Stomach (tissue), 9 donors: ENCODE results near the gene HOXC12. TPM values are rescaled to one million over a fixed set of nuclear protein-coding genes. Genes with fewer than 3 reads are reported as not detected.

Experiments used
- DNase-seq, 2 donors: peaks; one replicate each; pipeline versions ENCODE4 v3.0.0 to v3.0.0-alpha.2; 2013 to 2019
- H3K27ac ChIP-seq, 5 donors: fragments of 200-600 bp in 4 of 5; sonication (generic) in 4 of 5; one replicate each; pipeline ENCODE4 v1.5.1; 2013 to 2019; ENCODE audit warnings: mild to moderate bottlenecking in 1 of 5, moderate library complexity in 1 of 5
- H3K27me3 ChIP-seq, 3 donors: fragments of 200-600 bp; sonication (generic); one replicate each; pipeline ENCODE4 v1.5.1; 2017 to 2019; ENCODE audit warnings: mixed run types in 1 of 3
- H3K36me3 ChIP-seq, 4 donors: fragments of 200-600 bp; sonication (generic); 1 replicate in 3 of 4; 2 replicates in 1 of 4; pipeline ENCODE4 v1.5.1; 2016 to 2019
- H3K4me1 ChIP-seq, 4 donors: fragments of 200-600 bp; sonication (generic); one replicate each; pipeline ENCODE4 v1.5.1; 2016 to 2019
- H3K4me3 ChIP-seq, 4 donors: fragments of 200-600 bp; sonication (generic) in 3 of 4; one replicate each; pipeline ENCODE4 v1.5.1; 2016 to 2019; ENCODE audit warnings: mild to moderate bottlenecking in 1 of 4
- H3K9me3 ChIP-seq, 4 donors: fragments of 200-600 bp; sonication (generic); one replicate each; pipeline ENCODE4 v1.5.1; 2016 to 2019
- CTCF ChIP-seq, 7 experiments: fragments of 450-650 bp in 4 of 7; fragments of 200-600 bp in 3 of 7; sonication (generic) in 3 of 7; IDR thresholded peaks; one replicate each; pipeline ENCODE4 v1.5.1; 2016 to 2019; ENCODE audit warnings: antibody characterized with exemption in 7 of 7, control low read depth in 2 of 7, mild to moderate bottlenecking in 1 of 7
- EP300 ChIP-seq: sonication (generic); formaldehyde crosslinking; IDR thresholded peaks from one replicate; pipeline ENCODE4 v1.6.1; 2017; ENCODE audit warnings: antibody characterized with exemption
- POLR2A ChIP-seq, 4 donors: fragments of 450-650 bp; IDR thresholded peaks; one replicate each; pipeline ENCODE4 v1.6.1; 2016; ENCODE audit warnings: antibody characterized with exemption in 4 of 4, control low read depth in 2 of 4, mild to moderate bottlenecking in 1 of 4, moderate library complexity in 1 of 4
- POLR2AphosphoS5 ChIP-seq, 3 donors: sonication (generic); formaldehyde crosslinking; IDR thresholded peaks; one replicate each; pipeline ENCODE4 v1.6.1; 2016; ENCODE audit warnings: antibody characterized with exemption in 3 of 3
- WGBS, 5 donors: extraction: QIAGEN DNeasy Blood & Tissue Kit in 3 of 5; methylation state at CpG; one replicate each; pipeline versions ENCODE4 v1.1.5 to v1.1.7; 2013 to 2018; 5-methylcytosine and 5-hydroxymethylcytosine counted together
- intact Hi-C: fragments of 100-400 bp; cut with DNase I; formaldehyde crosslinking; loops from one replicate; pipeline ENCODE4 v1.15.1; 2023; ENCODE audit warnings: low total_unique reads
- polyA plus RNA-seq, 3 donors: library from polyadenylated mRNA; stranded (reverse); fragments of 200-250 nt; gene quantifications; one replicate each; pipeline ENCODE4 v1.2.3, GENCODE V29; 2013
- total RNA-seq, 5 donors: library from RNA; depleted of rRNA; stranded (reverse); fragments of >200 nt; gene quantifications; one replicate each; pipeline versions ENCODE4 v1.1.0 to v1.2.3, GENCODE V29; 2014 to 2016
- donor health status: healthy with polysubstance abuse.
- donor health status: Bipolar disorder and iron deficiency.
- donor health status: healthy.

Gene HOXC12
- total and polyA plus RNA-seq, 8 donors: not detected

DNA sequence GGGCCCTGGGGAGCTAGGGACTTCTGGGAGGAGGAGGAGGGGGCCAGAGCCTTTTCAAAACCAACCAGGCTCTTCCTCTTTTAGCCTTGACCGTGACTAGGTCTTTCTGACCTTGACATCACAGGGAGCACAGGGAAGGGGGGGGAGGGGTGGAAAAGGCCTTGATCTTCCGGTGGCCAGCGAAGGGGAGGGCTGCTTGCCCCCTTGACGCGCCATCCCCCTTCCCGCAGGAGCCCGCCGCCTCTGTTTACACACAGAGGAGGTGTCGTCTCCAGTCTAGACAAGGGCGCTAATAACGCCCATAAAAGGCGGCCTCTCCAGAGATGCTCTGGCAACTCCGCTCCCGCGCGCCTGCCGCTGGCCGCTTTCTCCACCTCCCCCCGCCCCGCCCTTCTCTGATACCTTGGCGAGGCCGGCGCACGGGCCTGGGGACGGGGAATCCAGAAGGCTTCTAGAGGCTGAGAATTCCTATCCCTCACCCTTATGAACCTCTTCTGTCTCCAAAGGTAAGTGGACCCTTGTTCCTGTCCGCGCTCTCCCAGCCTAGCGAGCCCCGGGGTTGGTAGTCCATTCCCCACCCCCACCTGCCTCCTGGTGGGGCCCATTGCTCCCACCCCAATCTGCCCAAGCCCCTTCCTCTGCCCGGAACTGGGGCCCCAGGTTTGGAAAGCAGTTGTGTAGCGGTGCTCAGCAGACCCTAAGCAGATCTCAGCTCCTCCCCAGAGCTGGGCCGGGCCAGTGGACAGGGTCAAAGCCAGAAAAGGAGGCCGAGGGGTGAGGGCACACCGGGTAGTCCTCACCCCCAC, 4.9 kb upstream of the HOXC12 start:
- WGBS, 5 donors: 0 to 5% (median 4%) methylated on average over 10 to 34 of the region's 34 CpGs
- H3K4me3 ChIP-seq: no peak overlapping the region
- intact Hi-C loops: no loop called here
- peaks cover 0 to 3% (median 0%) of the 10 kb centered on the region in 4 donors for H3K9me3 ChIP-seq
- no peak for DNase-seq
- no peak overlapping the region for H3K27ac ChIP-seq
- H3K27me3 ChIP-seq: peaks cover 61 to 100% (median 98%) of the 10 kb centered on the region in 3 donors
- TF ChIP-seq POLR2A (IDR thresholded peaks at IDR 0.05): no peak
- TF ChIP-seq EP300: no peak
- TF ChIP-seq POLR2AphosphoS5 (IDR thresholded peaks at IDR 0.05): no peak
- no peak for TF ChIP-seq CTCF (IDR thresholded peaks at IDR 0.05)
- peaks cover 2 to 40% (median 17%) of the 10 kb centered on the region in 4 donors for H3K4me1 ChIP-seq
- no peaks in the 10 kb centered on the region for H3K36me3 ChIP-seq

- intact Hi-C loops: no loop called here
- Histone ChIP-seq H3K9me3 (peaks cover 0 to 9% (median 0%) of the 10 kb centered on the region in 4 donors), H3K36me3 (no peaks in the 10 kb centered on the region), H3K27ac (no peak overlapping the region), H3K4me1 (peaks cover 8 to 41% (median 18%) of the 10 kb centered on the region in 4 donors), H3K27me3 (peaks cover 62 to 100% (median 98%) of the 10 kb centered on the region in 3 donors), H3K4me3 (no peak overlapping the region)
- DNase-seq: no peak
- no peak for TF ChIP-seq POLR2A (IDR thresholded peaks at IDR 0.05)
- TF ChIP-seq CTCF (IDR thresholded peaks at IDR 0.05): no peak
- TF ChIP-seq POLR2AphosphoS5 (IDR thresholded peaks at IDR 0.05): no peak
- TF ChIP-seq EP300: no peak
- 3 to 8% (median 4%) methylated on average over 10 of the region's 10 CpGs for WGBS, 5 donors
These were observed 4.3 kb upstream of the HOXC12 start for GRCh38 chr12:53950437-53950773.

DNA sequence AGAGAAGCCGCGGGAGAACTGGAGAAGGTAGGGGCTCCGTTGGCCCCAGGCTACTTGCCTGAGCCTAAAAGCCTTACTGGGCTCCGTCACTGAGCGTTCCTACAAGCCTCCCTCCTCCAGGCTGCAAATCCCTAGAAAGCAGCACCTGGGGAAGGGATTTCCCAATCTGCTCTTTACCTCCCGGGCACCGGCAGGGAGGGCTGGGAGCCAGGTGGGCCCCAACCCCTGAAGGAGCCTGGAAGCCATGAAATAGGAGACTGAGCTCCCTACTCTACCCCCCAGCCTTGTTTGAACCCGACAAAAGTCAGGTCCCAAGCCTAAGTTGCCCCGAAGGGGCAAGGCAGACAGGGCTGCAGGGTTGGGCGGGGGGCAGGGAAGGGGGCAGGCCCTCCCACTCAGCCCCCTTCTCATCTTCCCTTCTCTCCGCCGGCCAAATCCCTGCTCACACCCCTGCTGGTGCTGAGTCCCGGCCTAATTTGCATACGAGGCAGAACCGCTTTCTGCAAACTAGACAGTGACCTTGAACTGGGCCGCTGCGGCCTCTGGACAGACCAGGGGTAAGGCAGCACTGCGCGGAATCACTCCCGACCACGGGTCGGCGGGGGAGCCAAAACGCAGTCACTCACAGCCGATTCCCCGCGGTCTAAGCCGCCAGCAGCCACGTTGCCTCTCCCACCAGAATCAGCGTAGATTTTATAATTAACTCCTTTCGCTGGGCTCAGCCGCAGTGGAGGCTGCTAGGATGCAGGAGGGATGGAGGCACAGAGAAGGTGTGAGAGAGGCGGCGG, 3.7 kb upstream of the HOXC12 start:
- Histone ChIP-seq H3K4me1 (peaks cover 8 to 45% (median 18%) of the 10 kb centered on the region in 4 donors), H3K27ac (no peak overlapping the region), H3K4me3 (no peak overlapping the region), H3K27me3 (peaks cover 62 to 100% (median 98%) of the 10 kb centered on the region in 3 donors), H3K9me3 (peaks cover 0 to 10% (median 0%) of the 10 kb centered on the region in 4 donors), H3K36me3 (no peaks in the 10 kb centered on the region)
- no peak for DNase-seq
- TF ChIP-seq CTCF (IDR thresholded peaks at IDR 0.05) (no peak), POLR2AphosphoS5 (IDR thresholded peaks at IDR 0.05) (no peak), POLR2A (IDR thresholded peaks at IDR 0.05) (no peak), EP300 (no peak)
- intact Hi-C loops: no loop called here
- 3 to 11% (median 5%) methylated on average over 20 to 34 of the region's 34 CpGs for WGBS, 5 donors

DNA sequence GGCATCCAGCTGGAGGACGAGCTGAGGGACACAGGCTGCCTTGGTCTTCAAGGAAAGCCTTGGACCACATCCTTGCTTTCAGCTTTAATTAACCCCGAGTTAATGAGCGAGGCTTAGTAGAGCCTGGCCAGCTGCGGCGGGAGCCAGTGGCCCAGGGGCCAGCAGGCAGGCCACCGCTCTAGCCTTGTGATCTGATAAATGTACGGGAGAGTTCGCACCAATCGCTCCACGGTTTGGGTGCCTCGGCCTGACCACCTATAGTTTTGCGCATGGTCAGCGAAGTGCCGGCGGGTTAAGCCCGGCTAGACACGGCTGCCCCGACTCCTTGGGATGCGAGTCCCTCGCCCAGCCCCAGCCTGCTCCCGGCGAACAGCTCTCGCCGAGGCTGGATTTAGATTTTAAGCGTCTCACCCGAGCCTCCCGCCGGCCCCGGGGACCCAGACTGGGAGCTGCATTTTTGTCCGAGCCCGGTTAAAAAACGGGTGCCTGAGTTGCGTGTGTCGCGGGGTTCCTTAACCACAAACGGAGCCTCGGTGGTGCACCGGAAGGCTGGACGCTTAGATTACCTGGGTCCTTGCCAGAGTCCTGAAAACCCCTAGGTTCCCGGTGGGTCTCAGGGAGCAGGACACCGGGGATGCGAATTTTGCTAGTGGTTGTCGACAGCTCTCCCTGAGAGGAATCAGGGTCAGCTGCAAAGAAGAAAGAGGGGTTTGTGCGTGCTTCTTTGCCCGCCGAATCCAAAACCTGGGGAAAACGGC, 2.9 kb upstream of the HOXC12 start:
- 4 to 9% (median 5%) methylated on average over 31 to 47 of the region's 47 CpGs for WGBS, 5 donors
- Histone ChIP-seq H3K27ac (no peak overlapping the region), H3K9me3 (peaks cover 0 to 10% (median 0%) of the 10 kb centered on the region in 4 donors), H3K27me3 (peaks cover 69 to 100% (median 98%) of the 10 kb centered on the region in 3 donors), H3K4me3 (no peak overlapping the region), H3K36me3 (no peaks in the 10 kb centered on the region), H3K4me1 (peaks cover 8 to 51% (median 18%) of the 10 kb centered on the region in 4 donors)
- intact Hi-C loops: no loop called here
- no peak for TF ChIP-seq CTCF (IDR thresholded peaks at IDR 0.05)
- no peak for TF ChIP-seq EP300
- TF ChIP-seq POLR2AphosphoS5 (IDR thresholded peaks at IDR 0.05): no peak
- TF ChIP-seq POLR2A (IDR thresholded peaks at IDR 0.05): no peak
- no peak for DNase-seq
